Activated CD4-positive, alpha-beta T cell treated with anti-CD3 and anti-CD28 coated beads, Interleukin-2, amount 10 ng/mL, durations not matched to agents 24 days and 14 days (primary cell): Measurements from ENCODE around the gene IQSEC3. TPM values are rescaled to one million over a fixed set of nuclear protein-coding genes. Genes with fewer than 3 reads are reported as not detected.

Source experiments
- DNase-seq: peaks from one replicate; pipeline ENCODE4 v3.0.0; 2022
- H3K27ac Mint-ChIP-seq: one replicate; pipeline ENCODE4 v1.8.0; 2022; ENCODE audit warnings: mild to moderate bottlenecking, mixed read lengths
- H3K27me3 Mint-ChIP-seq: one replicate; pipeline ENCODE4 v1.8.0; 2022; ENCODE audit warnings: mixed read lengths
- H3K36me3 Mint-ChIP-seq: one replicate; pipeline ENCODE4 v1.8.0; 2022; ENCODE audit warnings: low read depth, mild to moderate bottlenecking, mixed read lengths
- H3K4me1 Mint-ChIP-seq: one replicate; pipeline ENCODE4 v1.8.0; 2021; ENCODE audit warnings: mixed read lengths
- H3K4me3 Mint-ChIP-seq: one replicate; pipeline ENCODE4 v1.8.0; 2022; ENCODE audit warnings: mild to moderate bottlenecking, moderate library complexity, mixed read lengths
- H3K9me3 Mint-ChIP-seq: one replicate; pipeline ENCODE4 v1.8.0; 2021; ENCODE audit warnings: mixed read lengths
- intact Hi-C: fragments of 100-400 bp; cut with micrococcal nuclease; formaldehyde crosslinking; loops from one replicate; pipeline ENCODE4 v1.15.1; 2023
- total RNA-seq: library from RNA; stranded (reverse); gene quantifications from 2 replicates; pipeline ENCODE4 v1.2.3, GENCODE V29; 2022

Gene IQSEC3
- total RNA-seq, 1 donor from 2014 or later = 0.05 TPM

- Mint-ChIP-seq H3K36me3 (no peaks in the 10 kb centered on the region), H3K4me3 (no peak overlapping the region)
- intact Hi-C loops = no loop called here
Measured at GRCh38 chr12:191541-191940, 125.0 kb downstream of the IQSEC3 start.

GRCh38 chr12:193261-193660 lies 126.7 kb downstream of the IQSEC3 start:
- H3K4me3 Mint-ChIP-seq = no peak overlapping the region
- intact Hi-C loops = no loop called here
- no peaks in the 10 kb centered on the region for H3K9me3 Mint-ChIP-seq
- no peak overlapping the region for H3K27ac Mint-ChIP-seq
- peaks cover 4% of the 10 kb centered on the region for H3K4me1 Mint-ChIP-seq
- no peaks in the 10 kb centered on the region for H3K36me3 Mint-ChIP-seq
- no peak for DNase-seq
- H3K27me3 Mint-ChIP-seq = no peaks in the 10 kb centered on the region

More at GRCh38 chr12:191541-191940, 125.0 kb downstream of the IQSEC3 start:
- Mint-ChIP-seq H3K27ac (no peak overlapping the region), H3K9me3 (no peaks in the 10 kb centered on the region), H3K4me1 (peaks cover 4% of the 10 kb centered on the region), H3K27me3 (no peaks in the 10 kb centered on the region)
- no peak for DNase-seq

GRCh38 chr12:194276-194675 lies 127.7 kb downstream of the IQSEC3 start:
- DNase-seq = no peak
- H3K4me1 Mint-ChIP-seq = peaks cover under 1% of the 10 kb centered on the region
- intact Hi-C loops = no loop called here
- H3K36me3 Mint-ChIP-seq = no peaks in the 10 kb centered on the region
- no peaks in the 10 kb centered on the region for H3K9me3 Mint-ChIP-seq
- no peaks in the 10 kb centered on the region for H3K27me3 Mint-ChIP-seq
- no peak overlapping the region for H3K27ac Mint-ChIP-seq
- H3K4me3 Mint-ChIP-seq = no peak overlapping the region

- no peak overlapping the region for H3K27ac Mint-ChIP-seq
- no peak overlapping the region for H3K4me3 Mint-ChIP-seq
- intact Hi-C loops = no loop called here
- no peaks in the 10 kb centered on the region for H3K9me3 Mint-ChIP-seq
- H3K36me3 Mint-ChIP-seq = no peaks in the 10 kb centered on the region
- no peaks in the 10 kb centered on the region for H3K27me3 Mint-ChIP-seq
- H3K4me1 Mint-ChIP-seq = no peaks in the 10 kb centered on the region
- no peak for DNase-seq
Measured at GRCh38 chr12:195156-195555, 128.6 kb downstream of the IQSEC3 start.

GRCh38 chr12:195951-196350 lies 129.4 kb downstream of the IQSEC3 start:
- Mint-ChIP-seq H3K36me3 (no peaks in the 10 kb centered on the region), H3K9me3 (no peaks in the 10 kb centered on the region), H3K27ac (no peak overlapping the region), H3K27me3 (peaks cover 1% of the 10 kb centered on the region), H3K4me3 (no peak overlapping the region), H3K4me1 (no peaks in the 10 kb centered on the region)
- intact Hi-C loops = no loop called here
- DNase-seq = no peak

GRCh38 chr12:196436-196835 lies 129.9 kb downstream of the IQSEC3 start:
- H3K27ac Mint-ChIP-seq = no peak overlapping the region
- H3K9me3 Mint-ChIP-seq = no peaks in the 10 kb centered on the region
- H3K36me3 Mint-ChIP-seq = no peaks in the 10 kb centered on the region
- intact Hi-C loops = no loop called here
- H3K27me3 Mint-ChIP-seq = peaks cover 6% of the 10 kb centered on the region
- no peak for DNase-seq
- no peak overlapping the region for H3K4me3 Mint-ChIP-seq
- H3K4me1 Mint-ChIP-seq = no peaks in the 10 kb centered on the region

GRCh38 chr12:197347-197746 lies 130.8 kb downstream of the IQSEC3 start:
- Mint-ChIP-seq H3K4me1 (no peaks in the 10 kb centered on the region), H3K9me3 (no peaks in the 10 kb centered on the region), H3K27me3 (peaks cover 13% of the 10 kb centered on the region), H3K36me3 (no peaks in the 10 kb centered on the region), H3K4me3 (no peak overlapping the region), H3K27ac (no peak overlapping the region)
- DNase-seq = no peak
- intact Hi-C loops = no loop called here

GRCh38 chr12:197911-198695 lies 131.5 kb downstream of the IQSEC3 start:
- no peak for DNase-seq
- Mint-ChIP-seq H3K9me3 (no peaks in the 10 kb centered on the region), H3K36me3 (no peaks in the 10 kb centered on the region), H3K4me3 (no peak overlapping the region), H3K27me3 (peaks cover 17% of the 10 kb centered on the region), H3K4me1 (no peaks in the 10 kb centered on the region), H3K27ac (no peak overlapping the region)
- intact Hi-C loops = no loop called here

- Mint-ChIP-seq H3K36me3 (no peaks in the 10 kb centered on the region), H3K27me3 (peaks cover 17% of the 10 kb centered on the region), H3K4me1 (no peaks in the 10 kb centered on the region), H3K4me3 (no peak overlapping the region), H3K27ac (no peak overlapping the region), H3K9me3 (no peaks in the 10 kb centered on the region)
- intact Hi-C loops = no loop called here
- no peak for DNase-seq
Measured at GRCh38 chr12:198705-199104, 132.1 kb downstream of the IQSEC3 start.

- intact Hi-C loops = no loop called here
- H3K4me3 Mint-ChIP-seq = no peak overlapping the region
- H3K4me1 Mint-ChIP-seq = no peaks in the 10 kb centered on the region
- DNase-seq = no peak
- no peaks in the 10 kb centered on the region for H3K9me3 Mint-ChIP-seq
- no peak overlapping the region for H3K27ac Mint-ChIP-seq
- H3K27me3 Mint-ChIP-seq = peaks cover 30% of the 10 kb centered on the region
- no peaks in the 10 kb centered on the region for H3K36me3 Mint-ChIP-seq
Measured at GRCh38 chr12:201361-201760, 134.8 kb downstream of the IQSEC3 start.

- H3K9me3 Mint-ChIP-seq = no peaks in the 10 kb centered on the region
- H3K27ac Mint-ChIP-seq = peak overlapping the region; percentile 0
- no peak for DNase-seq
- intact Hi-C loops = no loop called here
- peaks cover 30% of the 10 kb centered on the region for H3K27me3 Mint-ChIP-seq
- H3K4me1 Mint-ChIP-seq = no peaks in the 10 kb centered on the region
- H3K4me3 Mint-ChIP-seq = no peak overlapping the region
- no peaks in the 10 kb centered on the region for H3K36me3 Mint-ChIP-seq
Measured at GRCh38 chr12:202081-202731, 135.6 kb downstream of the IQSEC3 start.

GRCh38 chr12:203074-203461 lies 136.5 kb downstream of the IQSEC3 start:
- Mint-ChIP-seq H3K27ac (no peak overlapping the region), H3K9me3 (no peaks in the 10 kb centered on the region), H3K4me1 (no peaks in the 10 kb centered on the region), H3K4me3 (no peak overlapping the region), H3K27me3 (peaks cover 30% of the 10 kb centered on the region), H3K36me3 (no peaks in the 10 kb centered on the region)
- no peak for DNase-seq
- intact Hi-C loops = no loop called here

- H3K27me3 Mint-ChIP-seq = peaks cover 30% of the 10 kb centered on the region
- H3K4me3 Mint-ChIP-seq = no peak overlapping the region
- no peaks in the 10 kb centered on the region for H3K4me1 Mint-ChIP-seq
- no peaks in the 10 kb centered on the region for H3K9me3 Mint-ChIP-seq
- no peak overlapping the region for H3K27ac Mint-ChIP-seq
- intact Hi-C loops = no loop called here
- no peaks in the 10 kb centered on the region for H3K36me3 Mint-ChIP-seq
- no peak for DNase-seq
Measured at GRCh38 chr12:203462-204260, 137.1 kb downstream of the IQSEC3 start.

GRCh38 chr12:204261-204678 lies 137.7 kb downstream of the IQSEC3 start:
- Mint-ChIP-seq H3K36me3 (no peaks in the 10 kb centered on the region), H3K27ac (no peak overlapping the region), H3K27me3 (peaks cover 30% of the 10 kb centered on the region), H3K9me3 (no peaks in the 10 kb centered on the region), H3K4me3 (no peak overlapping the region), H3K4me1 (no peaks in the 10 kb centered on the region)
- intact Hi-C loops = no loop called here
- no peak for DNase-seq
